ENCODE results near the gene EXOSC7. TPM values are rescaled to one million over a fixed set of nuclear protein-coding genes. Genes with fewer than 3 reads are reported as not detected.

EXOSC7 gene
- total RNA-seq (2022), result 44.1 and 50.1 TPM in 2 replicates
- Bru-seq, nascent RNA, result percentile 86 among the genes with signal in this experiment
- BruChase-seq, experiment 1, labeled RNA remaining after a 6-hour chase, result percentile 75 among the genes with signal in this experiment
- percentile 72 among the genes with signal in this experiment for BruChase-seq, experiment 2, labeled RNA remaining after a 2-hour chase
- long read RNA-seq, transcript EXOSC7-201 (8 exons, 1,055 nt), result major isoform, 43 of 75 reads
- long read RNA-seq, transcript EXOSC7-210 (9 exons, 1,395 nt), result minor isoform, 16 of 75 reads
- long read RNA-seq, partial matches to known transcripts, result 7 of 75 reads
- long read RNA-seq, other reads (novel, unspliced or antisense), result 8 of 75 reads

DNA sequence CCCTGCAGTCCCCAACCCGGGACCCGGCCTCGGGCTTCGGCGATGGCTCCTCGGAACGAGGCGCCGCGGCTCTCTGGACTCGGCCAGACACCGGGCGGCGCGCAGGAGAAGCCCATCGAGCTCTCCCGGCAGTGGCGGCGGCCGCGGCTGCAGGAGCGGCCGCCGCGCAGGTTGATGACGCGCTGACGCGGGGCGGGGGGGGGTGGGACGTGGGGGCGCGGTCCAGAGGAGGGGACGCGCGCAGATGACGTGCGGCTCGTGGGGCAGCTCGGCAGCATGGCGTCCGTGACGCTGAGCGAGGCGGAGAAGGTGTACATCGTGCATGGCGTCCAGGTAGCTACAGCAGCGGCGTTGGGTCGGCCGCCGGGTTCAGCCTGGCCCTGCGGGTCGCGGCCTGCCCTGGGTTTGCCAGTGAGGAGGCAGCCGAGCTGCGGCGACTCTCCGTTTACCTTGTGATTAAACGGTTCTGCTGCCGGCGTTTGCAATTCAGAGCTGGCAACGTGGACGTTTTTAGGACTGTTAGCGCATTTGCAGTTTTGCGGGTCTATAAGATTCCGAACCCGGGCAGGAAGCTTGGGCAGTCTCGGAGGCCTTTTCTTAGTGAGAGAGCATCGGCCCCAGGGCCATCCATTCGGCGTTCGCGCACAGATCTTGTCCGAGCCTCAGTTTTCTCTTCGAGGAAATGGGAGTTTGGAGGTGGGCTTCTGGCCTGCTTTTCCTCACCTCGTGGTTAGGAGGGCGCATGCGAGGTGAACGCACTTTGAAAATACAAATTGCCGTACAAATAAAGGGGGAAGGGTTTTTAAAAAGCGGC lies at the start of gene EXOSC7, which contains the start of gene ZDHHC3:
TSS of gene EXOSC7 (plus strand) at position 243 of the 814 bp plus-strand sequence. CDS start at position 277, 34 bp downstream.
TSS of gene ZDHHC3 (minus strand) at position 173 of the 814 bp plus-strand sequence. CDS start 16,738 bp downstream, outside the sequence.
- DNase-seq, result peak; percentile 80
- Mint-ChIP-seq H3K9me3 (ENCODE audit: low read depth, unreplicated experiment) (no peaks in the 10 kb centered on the region), H3K36me3 (ENCODE audit: insufficient read depth, unreplicated experiment) (peaks cover 30% of the 10 kb centered on the region), H3K4me1 (ENCODE audit: low read depth, unreplicated experiment) (peaks cover 51% of the 10 kb centered on the region), H3K27ac (ENCODE audit: unreplicated experiment) (peak within 1 kb of the TSS; percentile 83), H3K27me3 (ENCODE audit: unreplicated experiment) (no peaks in the 10 kb centered on the region), H3K4me3 (ENCODE audit: low read depth, unreplicated experiment) (peak within 1 kb of the TSS; percentile 91)
- CTCF ChIA-PET, result interaction anchor here (0.6 to 1.4 kb wide), 5 partner anchors 9 to 129 kb away, joined by 3 to 5 read pairs (median 3); no protein-coding TSS in a partner anchor
- BruUV-seq (replicated peaks), result no TSS peak
- TF ChIP-seq, protein P1, sequence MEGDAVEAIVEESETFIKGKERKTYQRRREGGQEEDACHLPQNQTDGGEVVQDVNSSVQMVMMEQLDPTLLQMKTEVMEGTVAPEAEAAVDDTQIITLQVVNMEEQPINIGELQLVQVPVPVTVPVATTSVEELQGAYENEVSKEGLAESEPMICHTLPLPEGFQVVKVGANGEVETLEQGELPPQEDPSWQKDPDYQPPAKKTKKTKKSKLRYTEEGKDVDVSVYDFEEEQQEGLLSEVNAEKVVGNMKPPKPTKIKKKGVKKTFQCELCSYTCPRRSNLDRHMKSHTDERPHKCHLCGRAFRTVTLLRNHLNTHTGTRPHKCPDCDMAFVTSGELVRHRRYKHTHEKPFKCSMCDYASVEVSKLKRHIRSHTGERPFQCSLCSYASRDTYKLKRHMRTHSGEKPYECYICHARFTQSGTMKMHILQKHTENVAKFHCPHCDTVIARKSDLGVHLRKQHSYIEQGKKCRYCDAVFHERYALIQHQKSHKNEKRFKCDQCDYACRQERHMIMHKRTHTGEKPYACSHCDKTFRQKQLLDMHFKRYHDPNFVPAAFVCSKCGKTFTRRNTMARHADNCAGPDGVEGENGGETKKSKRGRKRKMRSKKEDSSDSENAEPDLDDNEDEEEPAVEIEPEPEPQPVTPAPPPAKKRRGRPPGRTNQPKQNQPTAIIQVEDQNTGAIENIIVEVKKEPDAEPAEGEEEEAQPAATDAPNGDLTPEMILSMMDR (IDR thresholded peaks at IDR 0.05; ENCODE audit: unreplicated experiment), result no peak
- intact Hi-C loops (cut with micrococcal nuclease; ENCODE audit: unreplicated experiment), result no loop called here

DNA sequence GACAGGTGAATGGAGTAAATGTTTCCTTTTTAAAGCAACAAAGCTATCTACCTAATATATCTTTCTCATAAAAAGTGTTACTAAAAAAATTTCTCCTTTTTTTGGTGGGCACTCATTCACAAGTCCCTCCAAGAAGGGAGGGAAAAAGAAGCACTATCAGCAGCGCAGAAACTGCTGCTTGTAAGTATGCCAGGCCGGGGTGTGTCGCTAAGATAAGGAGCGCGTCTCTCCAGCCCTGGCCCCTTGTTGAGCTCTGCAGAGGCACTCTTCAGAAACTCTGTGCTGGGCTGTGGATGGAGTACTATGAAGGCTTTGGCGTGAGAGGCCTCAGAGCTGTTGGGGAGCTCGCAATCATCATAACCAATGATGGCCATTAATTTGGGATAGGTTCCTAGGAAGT lies 49.1 kb upstream of the EXOSC7 start:
- no TSS peak for BruUV-seq (replicated peaks)
- no peak overlapping the region for H3K27ac Mint-ChIP-seq (ENCODE audit: unreplicated experiment)
- no peaks in the 10 kb centered on the region for H3K4me1 Mint-ChIP-seq (ENCODE audit: low read depth, unreplicated experiment)
- no peaks in the 10 kb centered on the region for H3K9me3 Mint-ChIP-seq (ENCODE audit: low read depth, unreplicated experiment)
- H3K36me3 Mint-ChIP-seq (ENCODE audit: insufficient read depth, unreplicated experiment), result peaks cover 12% of the 10 kb centered on the region
- intact Hi-C loops (cut with micrococcal nuclease; ENCODE audit: unreplicated experiment), result no loop called here
- TF ChIP-seq, protein P1 (IDR thresholded peaks at IDR 0.05; ENCODE audit: unreplicated experiment), result no peak
- H3K27me3 Mint-ChIP-seq (ENCODE audit: unreplicated experiment), result no peaks in the 10 kb centered on the region
- CTCF ChIA-PET, result no interaction called here
- no peak overlapping the region for H3K4me3 Mint-ChIP-seq (ENCODE audit: low read depth, unreplicated experiment)
- DNase-seq, result no peak

DNA sequence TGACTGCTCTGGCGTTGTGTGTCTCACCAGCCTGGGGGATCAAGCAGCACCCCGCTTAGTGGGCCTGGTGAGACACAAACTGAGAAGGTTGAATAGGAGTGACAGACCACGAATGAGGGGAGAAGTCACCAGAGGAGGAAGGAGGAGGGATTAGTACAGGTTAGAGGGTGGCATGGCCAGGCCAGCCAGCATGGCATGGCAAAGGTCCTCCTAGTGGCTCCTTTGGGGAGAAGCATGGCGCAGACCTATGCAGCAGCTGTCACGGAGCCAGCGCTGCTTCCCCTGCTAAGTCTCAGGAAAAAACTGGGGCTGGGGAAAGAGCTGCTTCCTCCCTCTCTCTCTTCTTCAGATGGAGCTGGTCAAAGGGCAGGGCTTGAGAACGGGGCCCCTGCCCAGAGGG lies 48.7 kb upstream of the EXOSC7 start:
- DNase-seq, result no peak
- Mint-ChIP-seq H3K4me3 (ENCODE audit: low read depth, unreplicated experiment) (no peak overlapping the region), H3K36me3 (ENCODE audit: insufficient read depth, unreplicated experiment) (peaks cover 12% of the 10 kb centered on the region), H3K9me3 (ENCODE audit: low read depth, unreplicated experiment) (no peaks in the 10 kb centered on the region), H3K27me3 (ENCODE audit: unreplicated experiment) (no peaks in the 10 kb centered on the region), H3K4me1 (ENCODE audit: low read depth, unreplicated experiment) (no peaks in the 10 kb centered on the region), H3K27ac (ENCODE audit: unreplicated experiment) (no peak overlapping the region)
- BruUV-seq (replicated peaks), result no TSS peak
- intact Hi-C loops (cut with micrococcal nuclease; ENCODE audit: unreplicated experiment), result no loop called here
- TF ChIP-seq, protein P1 (IDR thresholded peaks at IDR 0.05; ENCODE audit: unreplicated experiment), result no peak
- CTCF ChIA-PET, result no interaction called here

DNA sequence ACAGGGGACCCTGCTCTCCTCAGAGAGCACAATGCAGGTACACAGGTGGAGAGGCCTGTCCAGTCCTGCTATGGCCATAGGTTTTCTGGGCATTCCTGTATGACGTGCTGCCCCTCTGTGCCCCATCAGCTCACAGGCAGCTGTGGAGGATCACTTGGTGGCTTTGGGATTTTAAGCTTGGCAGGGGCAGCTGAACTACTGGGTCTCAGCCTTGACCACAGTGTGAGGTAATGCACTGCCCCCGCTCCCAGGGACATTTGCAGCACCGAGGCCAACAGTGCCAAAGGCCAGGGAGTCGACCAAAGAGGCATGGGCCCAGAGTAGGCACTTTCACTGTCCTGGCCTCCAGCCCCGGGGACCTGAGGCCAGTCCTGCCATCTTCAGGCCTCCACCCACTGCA lies 46.3 kb upstream of the EXOSC7 start:
- Mint-ChIP-seq H3K36me3 (ENCODE audit: insufficient read depth, unreplicated experiment) (peaks cover 18% of the 10 kb centered on the region), H3K4me1 (ENCODE audit: low read depth, unreplicated experiment) (no peaks in the 10 kb centered on the region), H3K27ac (ENCODE audit: unreplicated experiment) (no peak overlapping the region), H3K9me3 (ENCODE audit: low read depth, unreplicated experiment) (no peaks in the 10 kb centered on the region), H3K27me3 (ENCODE audit: unreplicated experiment) (no peaks in the 10 kb centered on the region), H3K4me3 (ENCODE audit: low read depth, unreplicated experiment) (no peak overlapping the region)
- no TSS peak for BruUV-seq (replicated peaks)
- CTCF ChIA-PET, result interaction anchor here (0.6 kb wide), 1 partner anchor 1190 kb away, joined by 3 read pairs; no protein-coding TSS in a partner anchor
- TF ChIP-seq, protein P1 (IDR thresholded peaks at IDR 0.05; ENCODE audit: unreplicated experiment), result no peak
- intact Hi-C loops (cut with micrococcal nuclease; ENCODE audit: unreplicated experiment), result no loop called here
- DNase-seq, result no peak

Data from Calu3 (cell line).